GM08714 (cell line): ENCODE results near the gene CDKAL1.

ENCODE experiments used
- H3K4me3 ChIP-seq: fragments of 200-500 bp; sonication (Bioruptor generic); 2 replicates; pipeline ENCODE4 v1.5.1; 2014; ENCODE audit warnings: mild to moderate bottlenecking, low read length, inconsistent platforms
- ZNF274 ChIP-seq: IDR thresholded peaks from 2 replicates; pipeline ENCODE4 v1.6.1; 2012; ENCODE audit warnings: mild to moderate bottlenecking, low read depth, low read length

CDKAL1 gene

DNA sequence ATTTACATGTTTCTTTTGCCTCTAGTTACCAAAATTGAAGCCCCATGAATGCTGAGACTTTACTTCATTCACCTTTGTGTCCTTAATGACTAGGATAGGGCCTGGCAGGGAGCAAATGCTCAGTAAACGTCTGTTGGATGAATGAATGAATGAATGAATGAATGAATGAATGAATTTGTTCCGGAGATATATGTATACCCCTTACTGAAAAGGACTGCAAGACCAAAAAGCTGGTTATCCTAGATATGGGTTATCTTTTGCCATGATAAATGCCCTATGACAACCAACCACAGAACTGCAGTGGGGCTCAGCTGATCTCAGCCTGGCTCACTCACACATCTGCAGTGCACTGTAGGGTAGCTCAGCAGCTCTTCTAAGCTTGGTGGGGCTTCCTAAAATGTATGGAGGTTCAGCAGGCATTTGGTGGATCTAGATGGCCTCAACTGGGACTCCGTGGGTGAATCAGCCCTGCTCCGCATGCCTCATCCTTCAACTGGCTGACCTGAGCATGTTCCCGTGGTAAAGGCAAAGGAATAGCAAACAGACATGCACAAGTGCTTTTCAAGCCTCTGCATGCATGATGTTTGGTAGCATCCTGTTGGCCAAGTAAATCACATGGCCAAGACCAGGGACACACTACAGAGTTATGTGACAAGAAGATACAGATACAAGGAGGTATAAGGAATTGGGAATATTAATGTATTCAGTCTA, 680.6 kb downstream of the CDKAL1 start:
- TF ChIP-seq ZNF274, result no peak
- H3K4me3 ChIP-seq, result no peak overlapping the region

DNA sequence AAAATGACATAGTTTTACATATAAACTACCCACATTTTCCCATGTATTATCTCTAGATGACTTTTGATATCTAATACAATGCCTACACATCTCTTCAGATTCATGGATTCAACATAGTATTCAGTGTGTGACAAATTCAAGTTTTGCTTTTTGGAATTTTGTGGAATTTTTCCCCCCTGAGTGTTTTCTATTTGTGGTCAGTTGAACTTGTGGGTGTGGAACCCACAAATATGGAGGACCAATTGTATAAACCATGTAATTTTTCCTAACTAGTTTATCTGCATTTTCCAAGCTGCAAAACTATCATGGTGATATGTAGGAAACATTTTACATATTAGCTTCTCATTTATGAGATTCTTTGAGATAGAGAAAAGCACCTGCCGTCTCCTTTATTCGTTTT, 685.0 kb downstream of the CDKAL1 start:
- H3K4me3 ChIP-seq, result no peak overlapping the region
- no peak for TF ChIP-seq ZNF274

DNA sequence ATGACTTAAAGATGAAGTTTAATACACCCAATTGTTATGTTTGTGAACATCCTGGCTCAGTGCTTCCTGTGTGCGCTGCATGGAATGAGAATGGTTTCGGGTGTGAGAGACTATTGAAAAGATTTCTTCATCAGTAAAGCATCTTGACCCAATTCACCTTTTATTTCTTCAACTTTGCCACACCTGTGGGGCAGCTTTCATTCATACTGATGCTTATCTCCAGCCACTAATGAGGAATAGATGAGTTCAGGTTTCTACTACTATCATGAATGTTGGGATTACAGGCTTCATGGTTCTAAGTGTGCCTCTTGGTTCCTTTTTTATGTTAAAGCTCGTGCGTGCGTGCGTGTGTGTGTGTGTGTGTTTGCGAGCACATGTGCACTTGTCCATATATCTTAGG, 685.6 kb downstream of the CDKAL1 start:
- no peak overlapping the region for H3K4me3 ChIP-seq
- TF ChIP-seq ZNF274, result no peak

DNA sequence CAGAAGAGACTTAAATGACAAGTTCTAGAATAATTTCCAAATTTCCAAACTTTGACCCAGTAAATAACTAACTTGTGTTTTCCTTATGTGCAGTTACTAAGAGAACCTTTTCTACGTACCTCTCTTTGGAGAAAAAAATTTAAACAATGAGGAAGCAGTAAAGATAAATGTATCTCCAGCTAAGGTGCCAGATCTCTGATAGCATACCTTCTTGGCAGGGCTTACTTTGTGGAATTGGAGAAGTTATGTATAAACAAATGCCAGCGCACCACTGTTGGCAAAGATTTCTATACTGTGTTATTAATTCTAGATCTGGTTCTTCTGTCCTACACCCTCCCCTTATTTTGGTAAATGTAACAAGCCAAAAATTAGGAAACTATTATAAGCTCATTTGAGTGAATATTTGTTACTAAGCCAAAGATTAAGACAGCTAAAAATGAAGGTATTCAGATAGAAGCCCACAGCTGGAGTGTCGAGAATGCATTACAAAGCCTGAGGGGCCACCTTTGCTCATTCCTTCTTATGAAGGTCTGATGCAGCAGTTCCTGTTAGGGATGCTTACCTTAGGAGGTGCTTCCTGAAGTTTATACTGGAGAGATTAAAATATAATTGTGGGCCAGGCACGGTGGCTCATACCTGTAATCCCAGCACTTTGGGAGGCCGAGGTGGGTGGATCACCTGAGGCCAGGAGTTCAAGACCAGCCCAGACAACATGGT, 686.2 kb downstream of the CDKAL1 start:
- H3K4me3 ChIP-seq, result no peak overlapping the region
- TF ChIP-seq ZNF274, result no peak

DNA sequence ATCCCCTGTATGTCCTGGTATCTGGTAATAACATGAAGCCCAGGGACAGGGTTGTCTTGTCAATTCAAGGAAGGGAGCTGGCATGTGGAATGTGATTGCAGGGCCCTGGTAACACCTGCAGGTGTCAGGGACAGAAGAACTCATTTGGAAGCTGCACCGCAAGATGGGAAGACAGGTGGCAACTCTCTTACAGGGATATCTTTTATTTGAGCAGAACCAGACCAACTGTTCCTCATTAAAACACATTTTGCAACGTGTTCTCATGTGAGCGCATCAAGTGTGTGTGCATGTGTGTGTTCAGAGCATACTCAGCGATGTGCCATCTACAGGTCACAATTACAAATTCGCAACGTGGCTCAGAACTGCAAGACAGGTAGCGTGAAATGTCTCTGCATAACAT, 688.4 kb downstream of the CDKAL1 start:
- no peak overlapping the region for H3K4me3 ChIP-seq
- TF ChIP-seq ZNF274, result no peak

DNA sequence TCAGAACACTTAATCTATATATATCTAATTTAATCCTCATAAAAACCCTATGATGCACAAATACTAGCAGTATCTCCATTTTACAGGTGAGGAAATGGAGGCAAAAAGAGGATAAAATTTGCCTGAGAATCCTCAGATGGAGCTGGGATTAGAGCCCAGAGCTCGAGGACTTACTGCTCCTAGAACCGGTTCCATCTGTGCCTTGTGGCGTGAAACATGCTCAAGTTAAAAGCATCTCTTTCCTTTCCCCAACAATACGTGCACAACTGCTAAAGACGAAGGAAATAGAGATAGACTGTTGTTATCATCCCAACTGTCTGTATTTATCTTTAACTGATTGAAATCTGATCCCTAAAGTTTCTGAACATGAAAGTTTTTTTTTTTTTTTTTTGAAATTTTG, 691.7 kb downstream of the CDKAL1 start:
- no peak overlapping the region for H3K4me3 ChIP-seq
- TF ChIP-seq ZNF274, result no peak

DNA sequence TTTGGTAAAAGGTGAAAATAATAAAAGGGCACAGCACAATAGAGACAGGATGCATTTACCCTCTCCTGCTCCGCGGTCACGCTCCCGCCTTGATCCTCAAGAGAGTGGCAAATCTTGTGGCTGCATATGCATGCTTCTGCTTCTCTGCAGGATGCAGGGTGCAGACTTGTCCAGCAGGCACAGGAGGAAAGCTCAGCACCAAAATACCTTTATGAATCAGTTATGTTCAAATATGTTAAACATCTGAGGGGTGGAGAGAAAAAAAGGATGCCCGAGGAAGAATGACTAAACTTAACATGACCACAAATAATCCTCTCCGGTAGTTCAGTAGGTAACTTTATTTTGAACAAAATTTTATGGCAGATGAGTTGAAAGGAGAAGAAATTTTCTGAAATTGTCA, 693.2 kb downstream of the CDKAL1 start:
- no peak overlapping the region for H3K4me3 ChIP-seq
- TF ChIP-seq ZNF274, result no peak

DNA sequence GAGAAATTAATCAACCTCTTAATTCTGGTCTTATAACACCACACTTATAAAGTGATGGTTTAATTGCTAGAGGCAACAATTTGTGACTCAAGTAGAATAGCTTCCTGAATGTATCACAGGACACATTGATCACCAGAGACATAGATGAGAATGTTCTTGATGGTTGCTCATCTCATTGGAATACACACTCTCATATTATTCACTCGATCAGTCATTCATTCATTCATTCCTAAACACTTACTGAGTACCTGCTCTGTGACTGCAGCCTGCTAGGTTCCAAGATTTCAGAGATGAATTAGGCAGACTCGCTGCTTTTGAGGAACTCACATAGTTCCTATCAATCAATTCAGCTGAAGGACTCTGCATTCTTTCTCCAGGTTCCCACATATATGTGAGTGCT, 694.2 kb downstream of the CDKAL1 start:
- TF ChIP-seq ZNF274, result no peak

DNA sequence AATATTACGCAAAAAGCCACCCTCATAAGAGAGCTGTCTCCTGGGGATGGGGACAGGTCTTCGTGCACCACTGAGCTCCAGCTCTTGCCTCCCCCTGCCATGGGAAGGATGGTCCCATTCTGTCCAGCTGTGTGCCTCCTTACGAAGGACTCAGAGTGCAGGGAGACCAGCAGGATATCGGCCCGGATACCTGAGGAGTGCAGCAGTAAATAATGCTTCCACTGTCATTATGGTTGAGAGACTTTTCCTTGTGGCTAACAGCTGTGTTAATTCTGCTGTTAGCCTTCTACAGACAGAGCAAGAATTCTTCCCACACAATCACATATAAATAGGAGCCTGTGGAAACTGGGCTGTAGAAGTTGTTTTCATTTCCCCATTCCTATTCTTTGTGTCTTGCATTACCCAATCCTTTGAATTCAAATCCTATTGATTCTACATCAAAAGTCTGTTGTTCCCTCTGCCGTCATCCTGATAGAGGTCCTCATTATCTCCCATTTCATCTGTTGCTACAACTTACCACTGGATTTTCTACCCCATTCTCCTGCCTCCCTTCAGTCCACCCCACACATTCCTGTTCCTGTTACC, 694.7 kb downstream of the CDKAL1 start:
- no peak overlapping the region for H3K4me3 ChIP-seq
- TF ChIP-seq ZNF274, result no peak

More for the DNA sequence above, 694.2 kb downstream of the CDKAL1 start:
- no peak overlapping the region for H3K4me3 ChIP-seq

DNA sequence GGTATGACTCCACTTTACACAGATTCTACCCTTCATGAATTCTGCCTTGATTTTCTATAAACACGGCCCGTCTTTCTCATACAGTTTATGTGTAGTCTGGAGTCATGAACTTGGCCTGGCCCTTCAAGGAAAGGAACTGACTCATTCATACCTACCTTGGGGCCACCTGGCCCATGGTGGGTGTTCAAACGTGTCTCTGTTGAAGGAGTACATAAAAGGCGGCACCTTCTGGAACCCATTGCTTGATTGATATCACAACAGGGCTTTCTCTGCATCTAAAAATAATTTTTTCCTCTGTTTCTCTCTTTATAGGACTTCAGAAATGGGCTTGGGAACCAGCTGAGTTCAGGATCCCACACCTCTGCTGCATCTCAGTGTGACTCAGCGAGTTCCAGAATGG, 696.3 kb downstream of the CDKAL1 start:
- no peak for TF ChIP-seq ZNF274
- no peak overlapping the region for H3K4me3 ChIP-seq

DNA sequence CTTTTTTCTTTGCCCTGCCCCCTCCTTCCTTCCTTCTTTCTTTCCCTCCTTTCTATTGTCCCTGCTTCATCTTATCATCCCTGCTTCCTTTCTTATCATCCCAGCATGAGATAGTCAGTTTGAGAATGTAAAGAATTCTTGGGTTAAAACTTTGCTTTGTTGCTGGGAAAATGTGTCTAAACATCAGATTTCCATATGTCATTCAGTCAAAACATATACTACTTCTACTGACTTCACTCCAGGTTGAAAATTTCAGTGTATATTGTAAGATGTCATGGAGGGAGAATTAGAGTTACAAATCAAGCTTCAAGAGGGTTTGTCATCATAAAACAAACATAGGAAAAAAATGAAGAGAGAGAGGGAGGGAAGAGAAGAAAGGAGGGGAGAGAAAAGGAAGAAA, 700.9 kb downstream of the CDKAL1 start:
- no peak overlapping the region for H3K4me3 ChIP-seq
- TF ChIP-seq ZNF274, result no peak

DNA sequence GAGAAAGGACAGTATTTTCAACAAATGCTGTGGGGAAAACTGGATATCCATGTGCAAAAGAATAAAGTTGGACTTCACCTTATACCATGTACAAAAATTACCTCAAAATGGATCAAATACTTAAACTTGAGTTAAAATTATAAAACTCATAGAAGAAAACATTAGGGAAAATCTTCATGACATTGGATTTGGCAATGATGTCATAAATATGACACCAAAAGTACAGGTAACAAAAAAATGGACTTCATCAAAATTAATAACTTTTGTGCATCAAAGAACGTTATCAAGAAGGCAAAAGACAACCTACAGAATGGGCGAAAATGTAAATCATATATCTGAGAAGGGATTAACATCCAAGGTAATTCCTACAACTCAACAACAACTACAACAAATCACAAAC, 704.0 kb downstream of the CDKAL1 start:
- no peak for TF ChIP-seq ZNF274
- H3K4me3 ChIP-seq, result no peak overlapping the region

DNA sequence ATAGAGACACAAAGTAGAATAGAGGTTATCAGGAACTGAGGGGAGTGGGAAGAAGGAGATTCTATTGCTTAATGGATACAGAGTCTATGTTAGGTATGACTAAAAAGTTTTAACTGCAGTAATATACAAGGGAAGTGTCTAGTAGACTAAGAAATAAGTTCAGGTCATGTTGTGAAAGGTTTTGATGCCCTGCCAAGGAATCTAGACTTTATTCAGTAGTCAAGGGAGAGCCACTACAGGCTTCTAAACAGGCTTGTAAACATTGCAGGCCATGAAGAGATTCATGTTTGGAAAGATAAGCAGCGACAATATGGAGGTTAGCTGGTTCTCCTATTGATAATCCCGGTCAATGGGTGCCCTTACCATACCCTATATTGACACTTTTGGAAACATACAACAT, 706.5 kb downstream of the CDKAL1 start:
- no peak for TF ChIP-seq ZNF274
- no peak overlapping the region for H3K4me3 ChIP-seq

DNA sequence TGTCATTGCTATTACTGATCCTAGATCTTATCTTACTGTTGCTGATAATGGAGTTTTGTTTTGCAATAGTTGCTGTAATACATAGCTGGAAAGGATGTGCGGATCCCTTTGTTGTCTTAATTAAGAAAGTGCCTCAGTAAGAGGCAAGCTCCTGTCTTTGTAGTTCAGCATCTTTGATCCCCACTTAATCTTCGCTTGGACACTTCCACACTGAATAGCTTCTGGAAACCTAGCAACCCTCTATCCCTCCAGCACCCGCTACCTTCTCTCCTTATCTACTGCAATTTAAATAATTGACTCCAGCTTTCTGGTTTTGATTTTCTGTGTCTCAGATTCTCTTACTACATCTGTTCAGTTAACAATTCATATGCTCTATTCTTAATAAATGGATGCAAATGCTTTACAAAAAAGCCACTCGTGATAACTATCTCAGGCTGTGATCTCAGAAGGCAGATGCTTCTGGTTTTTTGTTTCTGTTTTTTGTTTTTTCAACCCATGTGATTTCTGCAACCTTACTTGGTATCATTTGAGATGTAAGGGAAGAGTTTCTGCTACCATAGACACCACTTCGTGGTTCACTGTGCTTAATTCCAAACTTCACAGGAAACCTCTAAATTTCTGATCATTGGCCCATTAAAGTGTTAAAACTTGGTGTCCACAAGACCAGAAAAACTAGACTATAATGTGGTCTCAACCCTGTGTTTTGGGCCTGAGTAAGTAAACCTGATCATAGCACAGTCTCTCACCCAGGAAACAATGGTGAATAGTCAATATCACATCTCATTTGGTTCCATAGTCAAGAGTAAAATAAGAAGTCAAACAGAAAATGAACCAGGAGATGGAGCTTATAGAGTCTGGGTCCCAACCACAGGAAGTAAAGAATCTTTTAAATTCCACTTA, 707.2 kb downstream of the CDKAL1 start:
- no peak for TF ChIP-seq ZNF274
- no peak overlapping the region for H3K4me3 ChIP-seq
